ENCODE results near the gene AGPAT1.
"Not testable (repeated sequence)": the region's sequence is repeated elsewhere in the genome, so short reads cannot be mapped to it uniquely, and the experiment has no call there.

The AGPAT1 gene, protein sequence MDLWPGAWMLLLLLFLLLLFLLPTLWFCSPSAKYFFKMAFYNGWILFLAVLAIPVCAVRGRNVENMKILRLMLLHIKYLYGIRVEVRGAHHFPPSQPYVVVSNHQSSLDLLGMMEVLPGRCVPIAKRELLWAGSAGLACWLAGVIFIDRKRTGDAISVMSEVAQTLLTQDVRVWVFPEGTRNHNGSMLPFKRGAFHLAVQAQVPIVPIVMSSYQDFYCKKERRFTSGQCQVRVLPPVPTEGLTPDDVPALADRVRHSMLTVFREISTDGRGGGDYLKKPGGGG

DNA sequence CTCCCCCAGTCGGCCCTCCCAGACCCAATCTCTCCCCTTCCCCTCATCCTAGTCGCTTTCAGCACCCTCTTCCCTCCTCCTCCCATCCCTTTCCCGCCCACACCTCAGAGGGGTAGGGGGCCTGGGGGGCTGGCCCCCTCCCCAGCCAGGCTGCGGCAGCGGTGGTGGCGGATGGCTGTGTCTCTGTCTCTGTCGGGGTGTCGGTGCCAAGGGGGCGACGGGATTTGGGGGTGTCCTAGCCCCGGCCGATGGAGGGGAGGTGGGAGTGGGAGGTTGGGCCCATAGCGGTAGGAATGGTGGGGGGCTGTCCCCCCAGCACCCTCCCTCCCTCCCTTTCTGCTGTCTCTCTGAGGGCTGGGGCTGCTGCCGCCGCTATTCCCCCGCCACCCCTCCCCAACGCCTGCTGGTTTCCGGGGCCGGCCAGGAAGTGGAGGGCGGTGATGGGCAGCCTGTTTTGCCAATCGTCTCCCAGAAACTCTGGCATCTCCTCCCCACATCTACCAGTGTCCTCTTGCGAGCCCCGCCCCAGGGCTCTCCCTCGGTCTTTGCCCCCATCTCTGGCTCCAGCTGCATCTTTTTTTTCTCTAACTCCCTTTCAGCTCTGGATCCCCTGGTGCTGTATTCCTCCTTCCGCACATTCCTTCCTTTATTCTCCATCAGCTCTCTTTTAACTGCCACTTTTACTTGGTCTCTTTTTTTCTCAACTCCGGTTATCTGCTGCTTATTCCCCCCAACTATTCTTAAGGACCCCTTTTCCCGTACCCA lies at the start of gene AGPAT1:
Gene AGPAT1, minus strand, starts transcription at position 374 of the 765 bp plus-strand sequence. CDS start 4,588 bp downstream, outside the sequence.
- no peak for FAIRE-seq

- FAIRE-seq, result no peak
These were observed 48.8 kb upstream of the AGPAT1 start for GRCh38 chr6:32224696-32225095.

DNA sequence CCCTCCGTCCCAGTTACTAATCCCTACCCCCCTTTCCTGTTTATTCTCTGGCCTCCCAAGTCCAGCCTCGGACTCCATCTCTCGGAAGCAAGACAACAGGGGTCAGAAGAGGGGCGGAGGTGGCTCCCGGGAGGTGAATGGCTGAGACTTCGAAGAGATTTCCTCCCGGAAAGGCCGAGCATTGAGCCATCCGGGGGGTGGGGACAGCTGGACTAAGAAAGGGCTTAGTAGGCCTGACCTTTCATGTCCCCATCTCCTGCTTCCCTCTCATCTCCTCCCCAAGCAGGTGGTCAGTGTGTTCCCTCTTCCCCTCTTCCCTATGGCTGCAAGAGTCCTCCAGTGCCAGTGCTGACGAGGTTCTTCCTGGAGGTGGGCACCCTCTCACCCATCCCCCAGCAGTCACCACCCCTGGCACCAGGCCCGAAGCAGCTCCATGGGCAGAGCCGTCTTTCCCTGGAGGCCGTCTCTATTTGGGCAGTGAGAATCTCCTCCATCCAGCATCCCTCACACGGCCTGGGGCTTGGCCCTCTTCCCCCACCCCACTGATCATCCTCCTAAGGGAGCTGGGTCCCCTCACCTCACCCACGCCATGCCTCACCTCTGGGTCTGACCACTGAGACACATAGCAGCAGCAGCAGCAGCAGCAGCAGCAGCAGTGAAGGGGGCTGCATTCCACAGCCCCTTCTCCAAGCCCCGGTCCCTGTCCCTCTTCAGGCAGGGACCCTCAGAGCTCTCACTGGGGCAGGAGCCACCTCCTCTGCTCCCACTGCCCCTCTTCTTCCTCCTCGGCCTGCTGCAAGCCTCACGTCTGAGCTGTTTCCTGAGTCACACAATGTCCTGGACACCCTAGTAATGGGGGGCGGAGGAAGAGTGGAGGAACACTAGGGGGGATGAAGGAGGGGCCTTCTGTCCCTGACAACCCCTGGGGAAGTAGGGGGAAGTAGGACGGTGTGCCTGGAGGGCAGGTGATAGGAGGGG lies 47.7 kb upstream of the AGPAT1 start, which contains the start of gene NOTCH4:
Gene NOTCH4, minus strand, starts transcription at position 810 of the 978 bp plus-strand sequence. Its CDS starts 139 bp downstream, at position 671.
- FAIRE-seq, result no peak

- FAIRE-seq, result no peak
These were observed 46.7 kb upstream of the AGPAT1 start for GRCh38 chr6:32222333-32223230.

- no peak for FAIRE-seq
These were observed 44.1 kb upstream of the AGPAT1 start for GRCh38 chr6:32220021-32220420.

DNA sequence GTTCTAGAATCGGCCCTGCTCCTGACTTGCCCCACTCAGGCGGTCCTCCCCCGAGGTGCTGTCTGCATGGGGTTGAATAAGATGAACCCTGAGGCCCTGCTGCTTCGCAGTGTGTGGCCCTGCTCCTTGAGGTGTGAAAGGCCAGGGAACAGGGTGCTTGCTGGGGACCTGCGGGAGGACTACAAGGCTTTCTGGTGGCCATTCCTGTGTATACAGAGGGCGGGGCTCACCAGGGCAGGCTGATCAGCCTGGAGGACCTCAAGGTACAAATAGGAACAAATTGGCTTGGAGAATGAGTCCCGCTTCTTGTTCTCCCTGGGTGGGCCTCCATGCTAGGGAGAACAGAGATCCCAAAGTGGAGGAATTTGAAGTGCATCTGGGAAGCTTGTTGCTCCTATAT lies 42.3 kb upstream of the AGPAT1 start:
- FAIRE-seq, result no peak

GRCh38 chr6:32216998-32217397 lies 41.1 kb upstream of the AGPAT1 start:
- no peak for FAIRE-seq

- no peak for FAIRE-seq
These were observed 40.4 kb upstream of the AGPAT1 start for GRCh38 chr6:32216285-32216684.

- FAIRE-seq, result no peak
These were observed 39.7 kb upstream of the AGPAT1 start for GRCh38 chr6:32215617-32216016.

DNA sequence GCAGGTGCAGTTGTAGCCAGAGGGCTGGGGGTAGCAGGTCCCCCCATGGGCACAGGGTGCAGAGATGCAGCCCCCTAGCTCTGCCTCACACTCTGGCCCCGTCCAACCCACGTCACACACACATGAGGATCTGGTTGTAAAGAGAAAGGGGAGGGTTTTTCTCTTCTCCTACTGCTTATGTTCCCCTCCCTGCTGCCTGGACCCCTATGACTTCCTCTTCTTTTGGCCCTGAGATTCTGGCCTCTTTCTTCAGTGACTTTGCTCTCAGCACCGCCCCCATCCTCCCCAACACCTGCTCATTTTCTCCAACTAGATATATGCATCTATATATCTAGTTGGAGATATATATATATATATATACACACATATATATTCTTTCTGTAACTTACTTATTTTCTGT lies 38.2 kb upstream of the AGPAT1 start:
- FAIRE-seq, result no peak

- no peak for FAIRE-seq
These were observed 37.8 kb upstream of the AGPAT1 start for GRCh38 chr6:32213649-32214048.

- FAIRE-seq, result no peak
These were observed 36.3 kb upstream of the AGPAT1 start for GRCh38 chr6:32212076-32212760.

DNA sequence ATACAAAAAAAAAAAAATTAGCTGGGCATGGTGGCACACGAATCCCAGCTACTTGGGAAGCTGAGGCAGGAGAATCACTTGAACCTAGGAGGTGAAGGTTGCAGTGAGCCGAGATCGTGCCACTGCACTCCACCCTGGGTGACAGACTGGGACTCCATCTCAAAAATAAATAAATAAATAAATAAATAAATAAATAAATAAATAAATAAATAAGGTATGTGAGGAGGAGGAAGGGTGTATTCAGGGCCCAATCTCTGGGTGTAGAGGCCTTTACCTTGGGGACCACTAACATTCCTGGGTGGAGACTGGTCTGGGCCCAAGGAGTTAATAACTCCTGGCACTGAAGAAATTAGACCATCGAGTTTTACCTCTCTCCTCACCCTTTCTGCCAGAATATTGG lies 35.5 kb upstream of the AGPAT1 start:
- FAIRE-seq, result not testable (repeated sequence)

- FAIRE-seq, result no peak
These were observed 34.3 kb upstream of the AGPAT1 start for GRCh38 chr6:32210191-32210601.

DNA sequence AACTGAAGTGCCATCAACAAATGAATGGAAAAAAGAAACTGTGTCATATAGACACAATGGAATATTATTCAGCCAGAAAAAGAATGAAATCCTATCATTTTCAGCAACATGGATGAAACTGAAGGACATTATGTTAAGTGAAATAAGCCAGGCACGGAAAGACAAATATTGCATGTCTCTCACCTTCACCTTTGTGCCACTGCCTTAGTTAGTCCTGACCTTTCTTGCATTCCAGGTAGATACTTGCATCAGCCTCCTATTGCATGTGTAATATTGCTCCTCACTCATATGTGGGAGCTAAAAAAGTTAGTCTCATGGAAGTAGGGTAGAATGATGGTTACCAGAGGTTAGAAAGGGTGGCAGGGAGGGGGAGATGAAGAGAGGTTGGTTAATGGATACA lies 33.1 kb upstream of the AGPAT1 start:
- no peak for FAIRE-seq

DNA sequence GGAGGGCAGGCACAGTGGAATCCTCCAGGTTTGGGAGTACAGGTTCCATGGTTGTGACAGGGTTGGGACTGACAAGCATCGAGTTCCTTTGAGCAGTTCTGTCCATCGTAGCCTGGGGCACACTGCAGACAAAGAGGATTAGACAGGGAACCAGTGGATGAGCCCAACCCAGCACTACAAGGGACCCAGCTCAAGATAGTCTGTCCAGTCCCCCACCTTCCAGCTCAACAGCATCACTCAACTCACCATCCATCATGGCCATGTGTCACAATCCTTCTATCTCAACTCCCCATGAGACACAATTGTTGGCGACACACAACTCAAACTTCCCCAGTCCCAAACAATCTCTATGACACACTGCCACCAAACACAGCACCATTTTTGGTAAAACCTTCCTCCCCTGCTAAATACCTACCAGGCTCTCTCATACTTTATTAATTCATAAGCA lies 28.4 kb upstream of the AGPAT1 start:
- no peak for FAIRE-seq

DNA sequence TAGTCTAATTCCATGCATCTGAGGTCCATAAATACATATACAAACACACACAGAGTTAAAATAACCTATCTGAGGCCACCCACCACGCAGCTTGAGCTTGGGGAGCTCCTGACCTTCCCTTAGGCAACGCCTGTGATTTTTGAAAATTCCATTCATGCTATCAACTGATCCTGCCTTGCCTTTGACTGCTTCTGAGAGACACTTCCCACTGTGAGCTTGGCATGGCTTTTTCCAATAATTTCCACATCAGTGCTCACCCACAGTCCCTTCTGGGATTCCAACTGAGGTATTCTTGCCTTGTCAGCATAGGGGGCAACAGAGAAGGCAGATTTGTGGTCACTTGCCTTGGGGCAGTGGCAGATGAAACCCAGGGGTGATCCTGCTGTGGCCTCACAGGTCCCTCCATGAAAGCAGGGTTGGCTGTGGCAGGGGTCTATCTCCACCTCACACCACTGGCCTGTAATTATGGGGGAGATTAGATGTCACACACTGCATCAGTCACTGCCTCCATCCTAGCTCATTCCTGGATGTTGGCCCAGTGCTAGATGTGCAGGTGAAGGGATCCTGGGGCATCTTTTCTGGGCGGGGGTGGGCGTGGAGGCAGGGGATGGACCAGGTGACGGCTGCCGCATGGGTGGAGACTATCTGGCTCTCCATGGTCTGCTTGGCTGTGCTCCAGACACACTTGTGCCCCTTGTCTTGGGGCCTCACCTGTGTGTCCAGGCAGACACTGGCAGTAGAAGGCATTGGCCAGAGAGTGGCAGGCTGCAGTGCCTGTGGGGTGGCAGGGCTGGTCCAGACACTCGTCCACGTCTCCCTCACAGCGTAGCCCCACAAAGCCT lies 27.8 kb upstream of the AGPAT1 start:
- FAIRE-seq, result no peak

DNA sequence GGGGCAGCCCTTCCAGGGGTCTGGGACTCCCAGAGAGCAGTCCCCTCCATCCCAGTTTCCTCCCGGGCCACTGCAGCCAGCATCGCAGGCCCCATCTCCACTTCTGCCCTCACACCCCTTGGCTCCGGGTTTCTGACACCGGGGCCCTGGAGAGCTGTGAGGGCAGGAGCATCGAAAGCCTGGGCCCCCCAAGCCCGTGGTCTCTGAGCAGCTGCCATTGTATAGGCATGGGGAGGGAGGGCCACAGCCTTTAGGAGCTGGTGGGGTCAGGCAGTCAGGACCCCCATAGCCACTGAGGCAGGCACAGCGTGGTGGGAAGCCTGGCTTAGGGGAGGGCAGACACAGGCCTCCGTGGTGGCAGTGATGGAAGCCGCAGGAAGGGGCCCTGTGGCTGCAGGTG lies 26.3 kb upstream of the AGPAT1 start:
- no peak for FAIRE-seq

- FAIRE-seq, result no peak
These were observed 25.0 kb upstream of the AGPAT1 start for GRCh38 chr6:32200711-32201475.

Measured in colon (tissue), 2 donors.